ENCODE measurements around the gene RAB5IF. TPM values are rescaled to one million over a fixed set of nuclear protein-coding genes. Genes with fewer than 3 reads are reported as not detected.

The RAB5IF gene
- total and polyA plus RNA-seq, 9 of the 15 experiments (the other 6 are each of a cell fraction or from before 2014, with no cell fraction given) = 26.5 to 198 (median 134) TPM

DNA sequence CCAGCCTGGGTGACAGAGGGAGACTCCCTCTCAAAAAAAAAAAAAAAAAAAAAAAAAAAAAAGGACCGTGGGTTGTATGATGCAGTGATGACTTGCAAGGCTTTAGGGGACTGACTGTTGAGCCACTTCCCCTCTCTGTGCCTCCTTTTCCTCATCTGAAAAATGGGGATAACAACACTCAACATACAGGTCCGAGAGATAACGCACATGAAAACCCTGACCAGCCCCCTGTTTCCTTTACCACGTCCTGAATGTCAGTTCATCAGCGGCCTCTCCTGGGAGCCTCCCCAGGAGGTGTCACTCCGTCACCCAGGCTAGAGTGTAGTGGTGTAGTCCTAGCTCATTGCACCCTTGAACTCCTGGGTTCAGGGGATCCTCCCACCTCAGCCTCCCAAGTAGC, 36.6 kb downstream of the RAB5IF start:
- H3K27ac ChIP-seq (ENCODE audit: extremely low read depth, low read depth, low read length) = no peak overlapping the region
- no peaks in the 10 kb centered on the region for H4K20me1 ChIP-seq (replicated peaks; ENCODE audit: control insufficient read depth, insufficient read depth, low read length)
- H3K27me3 ChIP-seq (ENCODE audit: control insufficient read depth in 2 of 2, insufficient read depth in 2 of 2, low read length in 2 of 2) = no peaks in the 10 kb centered on the region
- no peak overlapping the region for H3K4me2 ChIP-seq (ENCODE audit: insufficient read depth, low read length)
- ChIA-PET CTCF (ENCODE audit: low intra/inter-chr PET ratio) (no interaction called here), POLR2A (interaction anchor here (1.5 kb wide), 1 partner anchor 9 kb away, joined by 5 read pairs; no protein-coding TSS in a partner anchor)
- H3K9ac ChIP-seq (ENCODE audit: insufficient read depth in 1 of 2, low read depth in 2 of 2, low read length in 2 of 2) = no peak overlapping the region
- no peaks in the 10 kb centered on the region for H3K9me1 ChIP-seq (ENCODE audit: control insufficient read depth, insufficient read depth, low read length)
- no peaks in the 10 kb centered on the region; a peak in 3 of 5 replicates for H3K4me1 ChIP-seq (replicated peaks in 1 of 2; ENCODE audit: control insufficient read depth in 2 of 2, insufficient read depth in 2 of 2, low read length in 2 of 2)
- H2AFZ ChIP-seq (ENCODE audit: low read depth, low read length) = no peak overlapping the region
- H3K4me3 ChIP-seq = no peak overlapping the region
- no peaks in the 10 kb centered on the region for H3K9me3 ChIP-seq (replicated peaks; ENCODE audit: control insufficient read depth, insufficient read depth, low read depth, low read length)
- in situ Hi-C loops (cut with MboI) (no loop called here), intact Hi-C loops (cut with micrococcal nuclease) (no loop called here)
- no peaks in the 10 kb centered on the region for H3K79me2 ChIP-seq (ENCODE audit: control insufficient read depth, insufficient read depth, low read length)
- ATAC-seq (peak; percentile 41; the same call in 1 of the 3 replicates), FAIRE-seq (no peak), DNase-seq (ENCODE audit: extremely low read depth in 1 of 4, low spot score in 3 of 4) (peak in 2 of 4 experiments; percentile 23 to 36)
- H3K36me3 ChIP-seq (ENCODE audit: control insufficient read depth, insufficient read depth, low read length) = no peaks in the 10 kb centered on the region
- 34% methylated on average over 5 of the region's 6 CpGs for WGBS (ENCODE audit: insufficient coverage, low coverage, missing lambda C conversion rate)
- no peak for TF ChIP-seq EWSR1 (IDR thresholded peaks at IDR 0.05; ENCODE audit: borderline replicate concordance, low read depth, partially characterized antibody)
- TF ChIP-seq BRD4 (IDR thresholded peaks at IDR 0.05) = no peak
- TF ChIP-seq ZNF384 (IDR thresholded peaks at IDR 0.05; ENCODE audit: low read depth, low read length) = peak; percentile 70
- no peak for TF ChIP-seq ARID3B (CRISPR knock-in tag; IDR thresholded peaks at IDR 0.05; ENCODE audit: borderline replicate concordance)
- TF ChIP-seq ETV1 (tag; conservative IDR thresholded peaks at IDR 0.05; ENCODE audit: low read depth) = no peak
- TF ChIP-seq SMAD3 (CRISPR knock-in tag; conservative IDR thresholded peaks at IDR 0.05) = no peak
- peak; percentile 57; the same call in 1 of the 2 replicates for TF ChIP-seq SPI1 (IDR thresholded peaks at IDR 0.05; ENCODE audit: borderline replicate concordance, low read depth, low read length)
- TF ChIP-seq RBM25 (IDR thresholded peaks at IDR 0.05; ENCODE audit: low read depth, low read length, severe bottlenecking) = peak; percentile 46
- TF ChIP-seq NCOR1 (IDR thresholded peaks at IDR 0.05) = no peak
- TF ChIP-seq CBFA2T3 (IDR thresholded peaks at IDR 0.05) = peak; percentile 33
- no TSS peak for BruUV-seq (replicated peaks)

Measured in K562 (cell line).